Measurements from ENCODE around the gene TMEM121. TPM values are rescaled to one million over a fixed set of nuclear protein-coding genes. Genes with fewer than 3 reads are reported as not detected.
A peak's percentile ranks its signal among the peaks of the same experiment; 100 is the strongest.

The TMEM121 gene
- total and polyA plus RNA-seq, 12 donors = 0.93 to 2.6 (median 1.7) TPM

GRCh38 chr14:105534586-105534985, 8.2 kb downstream of the TMEM121 start:
- H3K27me3 ChIP-seq = peaks cover 0 to 36% (median 18%) of the 10 kb centered on the region in 7 donors
- no peak overlapping the region for H3K4me3 ChIP-seq
- 60 to 63% methylated on average over 13 of the region's 13 CpGs for WGBS, 2 donors
- intact Hi-C loops (cut with DNase I) = no loop called here
- no peaks in the 10 kb centered on the region for H3K9me3 ChIP-seq
- no peak for TF ChIP-seq CTCF (IDR thresholded peaks at IDR 0.05)
- no peaks in the 10 kb centered on the region for H3K36me3 ChIP-seq
- H3K4me1 ChIP-seq = peaks cover 0 to 15% (median 8%) of the 10 kb centered on the region in 9 donors
- DNase-seq (no peak), ATAC-seq (no peak)
- no peak overlapping the region for H3K27ac ChIP-seq

- Histone ChIP-seq H3K4me1 (peaks cover 0 to 9% (median 4%) of the 10 kb centered on the region in 9 donors), H3K9me3 (no peaks in the 10 kb centered on the region), H3K27ac (no peak overlapping the region), H3K36me3 (no peaks in the 10 kb centered on the region), H3K4me3 (no peak overlapping the region), H3K27me3 (peaks cover 0 to 36% (median 18%) of the 10 kb centered on the region in 7 donors)
- ATAC-seq (no peak), DNase-seq (no peak)
- 79 to 83% methylated on average over 7 of the region's 7 CpGs for WGBS, 2 donors
- intact Hi-C loops (cut with DNase I) = no loop called here
- TF ChIP-seq CTCF (IDR thresholded peaks at IDR 0.05) = no peak
These were observed 9.7 kb downstream of the TMEM121 start for GRCh38 chr14:105536051-105536450.

GRCh38 chr14:105536691-105537579, 10.6 kb downstream of the TMEM121 start:
- TF ChIP-seq CTCF (IDR thresholded peaks at IDR 0.05) = no peak
- peaks cover 0 to 9% (median 4%) of the 10 kb centered on the region in 9 donors for H3K4me1 ChIP-seq
- no peaks in the 10 kb centered on the region for H3K9me3 ChIP-seq
- H3K27ac ChIP-seq = no peak overlapping the region
- no peak for DNase-seq
- WGBS, 2 donors = 76 to 81% methylated on average over 33 to 34 of the region's 34 CpGs
- no peak for ATAC-seq
- no peaks in the 10 kb centered on the region for H3K36me3 ChIP-seq
- intact Hi-C loops (cut with DNase I) = no loop called here
- no peak overlapping the region for H3K4me3 ChIP-seq
- peaks cover 0 to 36% (median 18%) of the 10 kb centered on the region in 7 donors for H3K27me3 ChIP-seq

- DNase-seq (peak; percentile 54 to 67), ATAC-seq (peak; percentile 48 to 76 (median 67))
- peak; percentile 96 to 99 (median 98) for TF ChIP-seq CTCF (IDR thresholded peaks at IDR 0.05)
- WGBS, 2 donors = 23 to 25% methylated on average over 30 of the region's 30 CpGs
- H3K36me3 ChIP-seq = no peaks in the 10 kb centered on the region
- intact Hi-C loops (cut with DNase I) = no loop called here
- H3K27ac ChIP-seq = no peak overlapping the region
- H3K9me3 ChIP-seq = peaks cover 0 to 9% (median 6%) of the 10 kb centered on the region in 11 donors
- H3K4me1 ChIP-seq = peaks cover 0 to 7% (median 4%) of the 10 kb centered on the region in 9 donors
- H3K27me3 ChIP-seq = peaks cover 0 to 36% (median 18%) of the 10 kb centered on the region in 7 donors
- H3K4me3 ChIP-seq = no peak overlapping the region
These were observed 11.4 kb downstream of the TMEM121 start for GRCh38 chr14:105537580-105538474.
